Measurements from ENCODE around the gene GJD4. TPM values are rescaled to one million over a fixed set of nuclear protein-coding genes. Genes with fewer than 3 reads are reported as not detected.

GJD4 gene
- total RNA-seq, 2 donors from 2014 or later, result 0.22 TPM; not detected in 1

DNA sequence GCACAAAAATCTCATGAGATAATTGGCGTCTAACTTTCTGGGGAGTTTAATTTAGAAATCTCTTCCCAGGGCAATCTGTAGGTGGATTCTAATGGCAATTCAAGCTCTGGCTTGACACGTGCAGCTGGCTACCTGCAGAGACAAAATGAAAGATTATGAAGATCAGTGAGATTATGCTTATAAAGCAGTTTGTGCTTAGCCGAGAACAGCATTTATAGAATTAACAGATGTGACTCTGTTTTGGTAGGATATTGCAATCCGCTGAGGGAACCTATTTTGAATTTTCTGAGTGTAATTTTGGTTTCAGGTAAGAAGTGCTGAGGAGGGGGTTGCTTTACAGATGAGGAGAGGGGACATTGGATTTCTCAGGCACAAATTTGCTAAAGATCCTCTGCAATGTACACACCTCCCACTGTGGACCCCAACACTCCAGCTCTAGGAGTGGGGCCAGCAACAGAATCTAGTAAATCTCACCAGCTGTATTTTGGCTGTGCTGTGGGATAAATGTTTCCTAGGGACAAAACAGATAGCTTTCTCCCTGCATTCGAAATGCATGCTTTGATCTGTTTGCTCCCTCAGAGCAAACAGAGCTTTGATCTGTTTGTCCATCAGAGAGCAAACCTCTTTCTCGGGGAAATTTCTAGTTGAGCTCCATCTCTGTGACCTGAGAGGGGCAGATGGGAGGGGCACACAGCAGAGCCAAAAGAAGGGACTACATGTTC, 7.4 kb downstream of the GJD4 start:
- Mint-ChIP-seq H3K36me3 (ENCODE audit: low read depth) (no peaks in the 10 kb centered on the region), H3K4me1 (peaks cover under 1% of the 10 kb centered on the region), H3K27ac (no peak overlapping the region), H3K27me3 (peaks cover 63% of the 10 kb centered on the region), H3K4me3 (no peak overlapping the region)
- no peaks in the 10 kb centered on the region for H3K9me3 ChIP-seq (ENCODE audit: control insufficient read depth, low read length, poor library complexity, severe bottlenecking)
- ATAC-seq, result no peak
- DNase-seq, result no peak

DNA sequence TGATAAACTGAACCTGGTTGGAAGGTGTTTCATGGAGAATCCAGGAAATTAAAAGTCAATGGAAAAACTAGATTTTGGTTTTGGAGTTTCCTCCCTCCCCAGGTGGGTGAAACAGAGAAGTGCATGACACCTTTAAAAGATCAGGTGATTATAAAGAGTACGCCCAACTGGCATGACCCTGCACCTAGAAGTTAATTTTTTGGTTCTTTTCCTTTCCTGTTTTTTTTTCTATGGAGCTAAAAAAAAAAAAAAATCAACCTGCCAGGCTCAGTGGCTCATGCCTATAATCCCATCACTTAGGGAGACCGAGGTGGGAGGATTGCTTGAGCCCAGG, 7.9 kb downstream of the GJD4 start:
- no peak overlapping the region for H3K4me3 Mint-ChIP-seq
- no peaks in the 10 kb centered on the region for H3K9me3 ChIP-seq (ENCODE audit: control insufficient read depth, low read length, poor library complexity, severe bottlenecking)
- DNase-seq (no peak), ATAC-seq (no peak)
- no peak overlapping the region for H3K27ac Mint-ChIP-seq
- H3K4me1 Mint-ChIP-seq, result no peaks in the 10 kb centered on the region
- no peaks in the 10 kb centered on the region for H3K36me3 Mint-ChIP-seq (ENCODE audit: low read depth)
- H3K27me3 Mint-ChIP-seq, result peaks cover 63% of the 10 kb centered on the region

DNA sequence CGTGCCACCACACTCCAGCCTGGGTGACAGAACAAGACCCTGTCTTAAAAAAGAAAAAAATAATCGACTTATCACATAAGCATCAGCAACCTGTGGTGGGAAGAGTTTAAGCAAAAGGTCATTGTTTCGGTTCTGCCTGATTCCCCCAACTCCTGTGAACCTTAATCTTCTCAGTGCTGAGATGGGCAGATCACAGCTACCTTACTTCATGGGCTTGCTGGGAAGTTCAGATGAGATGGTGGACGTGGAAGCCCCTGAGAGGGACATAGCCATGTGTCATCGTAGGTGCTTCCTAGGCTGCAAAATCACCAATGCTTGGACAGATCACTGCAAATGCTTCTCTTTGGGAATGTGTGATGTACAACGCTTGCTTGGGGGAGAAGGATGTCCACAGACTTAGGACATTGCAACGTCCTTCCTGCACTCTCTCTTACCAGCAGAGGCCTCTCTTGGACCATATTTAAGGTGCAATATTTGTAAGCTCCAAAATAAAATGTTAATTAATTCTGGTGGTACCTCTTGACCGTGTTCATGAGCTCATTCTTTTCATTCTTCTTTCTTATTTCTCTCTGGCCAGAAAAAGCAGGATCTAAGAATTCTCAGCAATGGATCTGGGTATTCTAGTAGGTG, 8.6 kb downstream of the GJD4 start:
- Mint-ChIP-seq H3K27me3 (peaks cover 63% of the 10 kb centered on the region), H3K4me3 (no peak overlapping the region), H3K36me3 (ENCODE audit: low read depth) (no peaks in the 10 kb centered on the region), H3K4me1 (no peaks in the 10 kb centered on the region), H3K27ac (no peak overlapping the region)
- no peaks in the 10 kb centered on the region for H3K9me3 ChIP-seq (ENCODE audit: control insufficient read depth, low read length, poor library complexity, severe bottlenecking)
- ATAC-seq (no peak), DNase-seq (no peak)

DNA sequence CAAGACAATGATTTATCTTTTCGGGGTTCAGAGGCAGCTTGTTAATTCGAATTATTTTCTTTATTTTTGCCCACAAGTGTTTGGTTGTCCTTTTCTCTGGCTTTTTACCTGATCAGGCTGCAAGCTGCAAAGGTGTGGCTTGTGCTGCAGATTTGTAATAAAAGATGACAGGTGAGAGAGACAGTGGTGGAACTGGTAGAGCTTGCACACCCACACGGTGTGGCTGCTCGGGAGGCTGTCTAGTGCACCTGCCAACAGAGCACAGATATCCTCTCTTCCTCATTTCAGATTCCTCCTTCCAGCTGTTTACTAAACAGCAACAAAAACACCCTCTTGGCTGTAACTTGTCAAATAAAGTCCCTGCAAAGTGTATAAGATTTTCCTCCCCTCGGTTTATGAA, 9.2 kb downstream of the GJD4 start:
- DNase-seq (no peak), ATAC-seq (no peak)
- Mint-ChIP-seq H3K4me1 (no peaks in the 10 kb centered on the region), H3K36me3 (ENCODE audit: low read depth) (no peaks in the 10 kb centered on the region), H3K4me3 (no peak overlapping the region), H3K27ac (no peak overlapping the region), H3K27me3 (peaks cover 63% of the 10 kb centered on the region)
- H3K9me3 ChIP-seq (ENCODE audit: control insufficient read depth, low read length, poor library complexity, severe bottlenecking), result no peaks in the 10 kb centered on the region

DNA sequence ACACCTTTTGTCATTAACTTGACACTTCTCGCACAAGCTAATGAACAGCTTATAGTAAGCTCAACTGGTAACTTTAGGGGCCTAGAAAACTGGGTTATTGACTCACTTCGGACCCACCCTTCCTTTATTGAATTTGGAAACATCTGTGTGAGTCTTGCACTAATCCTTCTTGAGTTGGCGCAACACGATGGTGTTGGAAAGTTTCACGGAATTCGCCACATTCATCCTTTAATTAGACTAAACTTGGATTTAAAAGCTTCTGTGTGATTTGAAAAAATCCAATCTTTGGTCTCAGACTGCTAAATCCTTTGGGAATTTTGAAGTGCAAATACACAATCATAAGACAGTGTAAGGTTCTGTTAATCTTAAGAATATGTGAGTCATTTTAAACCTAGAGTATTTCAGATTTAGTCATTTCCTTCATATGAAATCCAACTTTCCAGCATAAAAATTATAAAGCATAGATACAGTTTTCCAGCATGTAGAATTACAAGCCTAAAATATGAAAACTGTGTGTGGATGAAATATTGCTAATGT, 21.9 kb downstream of the GJD4 start:
- Mint-ChIP-seq H3K27me3 (peaks cover 29% of the 10 kb centered on the region), H3K4me3 (no peak overlapping the region), H3K36me3 (ENCODE audit: low read depth) (peaks cover 3% of the 10 kb centered on the region), H3K27ac (no peak overlapping the region), H3K4me1 (peaks cover 2% of the 10 kb centered on the region)
- no peaks in the 10 kb centered on the region for H3K9me3 ChIP-seq (ENCODE audit: control insufficient read depth, low read length, poor library complexity, severe bottlenecking)
- no peak for DNase-seq
- no peak for ATAC-seq

DNA sequence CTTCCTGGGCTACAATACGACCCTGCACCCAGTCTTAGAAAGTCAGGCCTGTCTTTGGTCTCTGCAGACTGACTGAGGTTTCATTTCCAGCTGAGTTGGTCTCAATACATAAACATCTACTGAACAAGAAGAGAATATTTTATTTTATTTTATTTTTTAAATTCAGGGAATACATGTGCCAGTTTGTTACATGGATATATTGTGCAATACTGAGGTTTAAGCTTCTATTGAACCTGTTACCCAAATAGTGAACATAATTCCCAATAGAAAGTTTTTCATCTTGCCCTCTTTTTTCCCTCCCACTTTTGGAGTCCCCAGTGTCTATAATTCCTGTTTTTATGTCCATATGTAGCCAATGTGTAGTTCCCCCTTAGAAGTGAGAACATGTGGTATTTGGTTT, 26.3 kb downstream of the GJD4 start:
- H3K27me3 Mint-ChIP-seq, result peaks cover 42% of the 10 kb centered on the region
- peaks cover 8% of the 10 kb centered on the region for H3K4me1 Mint-ChIP-seq
- H3K4me3 Mint-ChIP-seq, result no peak overlapping the region
- DNase-seq (no peak), ATAC-seq (no peak)
- no peaks in the 10 kb centered on the region for H3K9me3 ChIP-seq (ENCODE audit: control insufficient read depth, low read length, poor library complexity, severe bottlenecking)
- no peak overlapping the region for H3K27ac Mint-ChIP-seq
- H3K36me3 Mint-ChIP-seq (ENCODE audit: low read depth), result peaks cover 3% of the 10 kb centered on the region

DNA sequence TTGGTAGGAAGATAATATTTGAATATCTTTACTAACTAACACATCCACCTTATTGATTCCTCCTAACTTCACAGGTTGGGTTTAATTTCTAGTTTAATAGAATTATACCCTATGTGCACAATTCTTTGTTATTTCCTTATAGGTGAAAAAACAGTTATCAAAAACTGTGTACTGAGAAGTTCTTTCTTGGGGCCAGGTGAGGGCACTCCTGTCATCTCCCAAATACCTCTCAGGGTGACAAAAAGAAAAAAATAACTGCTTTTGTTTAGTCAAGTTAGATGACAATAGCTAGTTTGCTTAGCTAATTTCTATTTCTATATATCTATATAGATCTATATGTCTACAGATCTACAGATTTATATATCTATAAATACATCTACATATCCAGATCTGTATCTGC, 26.9 kb downstream of the GJD4 start:
- Mint-ChIP-seq H3K4me3 (no peak overlapping the region), H3K4me1 (peaks cover 8% of the 10 kb centered on the region)
- ATAC-seq, result no peak

DNA sequence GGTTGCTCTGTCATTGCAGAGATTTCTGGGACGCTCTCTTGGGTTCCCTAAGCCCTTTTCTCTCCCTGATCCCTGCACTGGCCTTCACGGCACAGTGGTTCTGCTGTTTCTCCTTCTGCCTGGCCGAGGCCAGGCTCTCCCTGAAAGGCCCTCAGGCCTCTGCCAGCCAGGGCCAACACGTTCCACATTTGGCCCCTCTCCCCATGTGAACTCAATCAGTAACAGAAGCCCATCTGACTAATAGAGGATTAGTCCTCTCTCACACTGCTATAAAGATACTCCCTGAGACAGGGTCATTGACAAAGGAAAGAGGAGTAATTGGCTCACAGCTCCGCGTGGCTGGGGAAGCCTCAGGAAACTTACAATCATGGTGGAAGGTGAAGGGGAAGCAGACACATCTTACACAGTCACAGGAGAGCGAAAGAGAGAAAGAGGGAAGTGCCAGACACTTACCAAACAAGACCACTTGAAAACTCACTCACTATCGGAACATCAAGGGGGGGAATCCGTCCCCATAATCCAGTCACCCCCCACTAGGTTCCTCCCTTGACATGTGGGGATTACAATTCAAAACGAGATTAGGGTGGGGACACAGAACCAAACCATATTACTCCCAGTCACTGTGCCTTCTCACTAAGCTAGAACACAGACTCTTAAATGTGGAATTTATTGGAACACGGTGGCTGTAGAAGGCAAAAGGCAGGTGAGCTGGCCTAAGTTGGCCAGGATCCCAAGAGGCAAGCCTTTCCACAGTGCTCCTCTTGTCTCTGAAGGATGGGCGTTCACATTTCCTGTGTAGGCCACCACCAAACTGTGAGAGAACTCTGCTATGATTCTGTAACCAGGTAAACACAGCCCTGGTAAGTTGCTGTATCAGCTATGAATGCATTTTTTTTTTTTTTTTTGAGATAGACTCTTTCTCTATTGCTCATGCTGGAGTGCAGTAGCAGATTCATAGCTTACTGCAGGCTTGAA, 28.2 kb downstream of the GJD4 start:
- peak; percentile 30 for ATAC-seq
- peaks cover 38% of the 10 kb centered on the region for H3K27me3 Mint-ChIP-seq
- no peaks in the 10 kb centered on the region for H3K9me3 ChIP-seq (ENCODE audit: control insufficient read depth, low read length, poor library complexity, severe bottlenecking)
- DNase-seq, result no peak
- no peaks in the 10 kb centered on the region for H3K36me3 Mint-ChIP-seq (ENCODE audit: low read depth)
- H3K27ac Mint-ChIP-seq, result no peak overlapping the region
- peak overlapping the region; percentile 68 for H3K4me3 Mint-ChIP-seq
- H3K4me1 Mint-ChIP-seq, result peaks cover 8% of the 10 kb centered on the region

More for the DNA sequence above, 26.9 kb downstream of the GJD4 start:
- no peaks in the 10 kb centered on the region for H3K9me3 ChIP-seq (ENCODE audit: control insufficient read depth, low read length, poor library complexity, severe bottlenecking)
- Mint-ChIP-seq H3K27ac (no peak overlapping the region), H3K36me3 (ENCODE audit: low read depth) (peaks cover 3% of the 10 kb centered on the region), H3K27me3 (peaks cover 42% of the 10 kb centered on the region)
- DNase-seq, result no peak

DNA sequence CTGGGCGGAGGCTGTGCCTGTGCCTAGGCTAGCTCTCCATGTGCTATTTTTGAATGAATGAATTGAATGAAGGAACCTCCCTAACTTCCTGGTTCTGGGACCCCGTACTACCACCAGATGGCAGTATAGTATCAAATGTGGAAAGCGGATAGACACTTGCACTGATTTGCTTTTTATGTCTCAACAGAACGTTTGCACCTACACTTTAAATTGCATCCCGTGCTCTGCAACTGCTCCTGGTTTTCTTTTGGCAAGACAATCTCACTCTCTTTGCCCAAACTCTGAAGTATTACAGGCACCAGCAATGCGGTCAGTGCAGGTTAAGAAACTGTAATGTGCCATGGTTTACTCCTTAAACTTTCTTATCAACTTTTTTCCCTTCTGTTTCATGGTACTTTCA, 30.4 kb downstream of the GJD4 start:
- ATAC-seq, result peak; percentile 78

DNA sequence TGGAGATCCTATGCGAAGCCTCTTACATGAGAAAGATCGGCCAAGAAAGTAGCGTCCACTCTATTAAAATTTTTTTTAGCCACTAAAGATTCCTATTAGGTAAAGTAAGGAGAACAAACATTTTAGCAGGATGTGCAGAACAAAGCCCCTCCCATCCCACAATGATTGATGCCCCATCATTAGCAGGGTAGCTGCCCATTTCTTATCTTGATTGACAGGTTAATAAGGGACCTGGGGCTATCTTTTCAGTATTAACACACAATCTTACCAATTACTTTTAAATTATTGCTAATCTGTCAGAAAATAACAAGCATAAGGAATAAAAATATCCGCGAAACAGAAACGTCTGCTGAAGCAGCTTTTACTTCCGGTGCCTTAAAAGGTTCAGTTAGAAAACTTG, 31.8 kb downstream of the GJD4 start:
- peaks cover 10% of the 10 kb centered on the region for H3K4me1 Mint-ChIP-seq
- H3K36me3 Mint-ChIP-seq (ENCODE audit: low read depth), result no peaks in the 10 kb centered on the region
- H3K9me3 ChIP-seq (ENCODE audit: control insufficient read depth, low read length, poor library complexity, severe bottlenecking), result no peaks in the 10 kb centered on the region
- H3K27ac Mint-ChIP-seq, result no peak overlapping the region
- no peak overlapping the region for H3K4me3 Mint-ChIP-seq
- no peak for DNase-seq
- no peak for ATAC-seq
- H3K27me3 Mint-ChIP-seq, result peaks cover 34% of the 10 kb centered on the region

More for the DNA sequence above, 30.4 kb downstream of the GJD4 start:
- Mint-ChIP-seq H3K4me3 (no peak overlapping the region), H3K27me3 (peaks cover 34% of the 10 kb centered on the region), H3K27ac (no peak overlapping the region), H3K36me3 (ENCODE audit: low read depth) (no peaks in the 10 kb centered on the region), H3K4me1 (peaks cover 10% of the 10 kb centered on the region)
- peak in 1 of 3 donors; percentile 39 for DNase-seq
- no peaks in the 10 kb centered on the region for H3K9me3 ChIP-seq (ENCODE audit: control insufficient read depth, low read length, poor library complexity, severe bottlenecking)

DNA sequence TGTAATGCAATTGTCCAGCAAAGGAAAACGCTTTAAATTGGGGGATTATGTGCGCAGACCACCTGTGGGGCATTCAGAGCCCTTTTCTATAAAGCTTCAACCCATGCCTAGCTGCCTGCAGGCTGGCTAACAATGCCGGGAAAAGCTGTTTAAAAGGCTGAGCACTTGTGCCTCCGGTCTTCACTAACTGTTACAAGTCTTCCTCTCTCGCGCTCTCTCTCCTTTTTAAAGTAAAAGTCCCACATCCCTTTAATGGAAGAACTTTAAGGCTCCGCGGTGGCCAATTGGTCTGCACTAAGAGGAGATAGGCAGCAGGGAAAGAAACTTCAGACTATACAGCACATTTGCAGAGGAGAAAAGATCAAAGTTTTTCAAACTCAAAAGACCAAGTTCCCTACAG, 32.3 kb downstream of the GJD4 start:
- ATAC-seq (no peak), DNase-seq (no peak)
- H3K36me3 Mint-ChIP-seq (ENCODE audit: low read depth), result no peaks in the 10 kb centered on the region
- H3K27me3 Mint-ChIP-seq, result peaks cover 34% of the 10 kb centered on the region
- H3K9me3 ChIP-seq (ENCODE audit: control insufficient read depth, low read length, poor library complexity, severe bottlenecking), result no peaks in the 10 kb centered on the region
- H3K4me1 Mint-ChIP-seq, result peaks cover 13% of the 10 kb centered on the region
- no peak overlapping the region for H3K4me3 Mint-ChIP-seq
- H3K27ac Mint-ChIP-seq, result no peak overlapping the region

DNA sequence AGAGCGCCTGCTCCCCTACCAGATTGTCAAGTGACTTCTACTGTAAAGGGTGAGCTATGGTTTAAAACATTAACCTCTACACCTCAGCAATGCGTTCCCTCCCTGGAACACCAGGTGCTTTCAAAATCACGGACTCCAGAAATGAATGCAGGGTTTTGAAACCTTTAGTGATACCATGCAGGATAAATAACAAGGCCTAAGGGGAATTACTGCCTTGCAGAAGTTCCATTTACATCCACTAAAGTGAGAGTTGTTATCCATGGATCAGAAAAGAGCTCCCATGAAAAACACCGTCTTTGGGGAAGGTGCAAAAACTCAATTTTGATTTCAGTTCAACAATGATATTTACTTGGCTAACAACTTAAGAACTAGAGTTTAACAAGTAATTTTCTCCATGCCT, 33.0 kb downstream of the GJD4 start:
- ATAC-seq, result no peak
- peaks cover 30% of the 10 kb centered on the region for H3K27me3 Mint-ChIP-seq

More for the DNA sequence above, 33.0 kb downstream of the GJD4 start:
- no peak overlapping the region for H3K27ac Mint-ChIP-seq
- H3K4me1 Mint-ChIP-seq, result peaks cover 9% of the 10 kb centered on the region
- DNase-seq, result no peak
- H3K36me3 Mint-ChIP-seq (ENCODE audit: low read depth), result no peaks in the 10 kb centered on the region
- H3K9me3 ChIP-seq (ENCODE audit: control insufficient read depth, low read length, poor library complexity, severe bottlenecking), result no peaks in the 10 kb centered on the region
- no peak overlapping the region for H3K4me3 Mint-ChIP-seq

Data from T-helper 17 cell (primary cell).